Mucosa of gallbladder (tissue), 1 donor: ENCODE data around the gene EPS15. TPM values are rescaled to one million over a fixed set of nuclear protein-coding genes. Genes with fewer than 3 reads are reported as not detected.
"Not testable (repeated sequence)": the region's sequence is repeated elsewhere in the genome, so short reads cannot be mapped to it uniquely, and the experiment has no call there.

Source experiments
- DNase-seq: peaks from one replicate; pipeline ENCODE4 v3.0.0-alpha.2; 2020; ENCODE audit warnings: low spot score
- total RNA-seq: library from RNA; stranded (reverse); gene quantifications from one replicate; pipeline ENCODE4 v1.2.1, GENCODE V29; 2021
- donor health status: DM: no; HTN: no; CAD: no.

Gene EPS15
- total RNA-seq, 1 donor from 2014 or later: 67.0 TPM

DNA sequence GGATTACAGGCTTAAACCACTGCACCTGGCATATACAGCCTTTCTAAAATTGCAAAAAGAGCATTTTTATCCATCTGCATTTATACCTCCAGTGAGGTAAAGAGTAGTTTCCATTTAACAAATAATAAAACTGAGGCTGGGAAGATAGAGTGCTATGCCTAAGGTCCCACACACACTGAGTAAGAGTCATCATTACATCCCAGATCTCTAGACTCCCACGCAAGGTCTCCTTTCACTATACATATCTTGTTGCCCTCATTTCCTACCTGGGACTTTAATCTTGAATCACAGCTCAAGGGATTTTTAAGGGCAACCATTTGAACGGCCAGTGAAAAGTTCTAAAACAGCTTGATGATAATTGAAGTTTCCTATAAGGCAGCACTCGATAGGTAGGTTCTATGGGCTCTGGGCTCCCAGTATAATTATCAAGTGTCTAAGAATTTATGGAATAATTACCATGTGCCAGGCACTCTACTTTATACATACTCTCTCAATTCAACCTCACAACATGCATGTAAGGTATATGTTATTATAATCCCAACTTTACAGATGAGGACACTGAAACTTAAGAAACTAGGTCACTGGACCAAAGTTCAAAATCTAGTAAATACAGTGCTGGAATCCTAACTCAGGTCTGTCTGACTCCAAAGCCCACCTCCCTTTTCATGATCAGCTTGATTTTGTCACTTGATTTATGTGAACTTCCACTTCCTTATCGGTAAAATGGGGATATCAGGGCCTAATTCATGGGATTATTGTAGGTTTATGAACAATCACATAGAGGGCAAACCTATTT is 23.3 kb upstream of the EPS15 start:
- no peak for DNase-seq

- DNase-seq: no peak
Measured at GRCh38 chr1:51541313-51542050, 22.4 kb upstream of the EPS15 start.

DNA sequence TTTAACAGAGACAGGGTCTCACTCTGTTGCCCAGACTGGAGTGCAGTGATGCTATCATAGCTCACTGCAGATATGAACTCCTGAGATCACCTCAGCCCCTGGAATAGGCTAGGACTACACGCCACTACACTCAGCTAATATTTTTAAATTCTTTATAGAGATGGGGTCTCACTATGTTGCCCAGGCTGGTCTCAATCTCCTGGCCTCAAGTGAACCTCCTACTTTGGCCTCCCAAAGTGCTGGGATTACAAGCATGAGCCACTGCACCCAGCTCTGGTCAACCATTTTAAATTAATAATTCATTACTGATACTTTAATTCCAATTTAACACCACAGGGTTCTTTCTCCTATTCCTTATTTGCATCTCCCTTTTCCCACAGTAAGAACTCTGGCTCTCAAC is 18.5 kb upstream of the EPS15 start:
- DNase-seq: no peak

DNA sequence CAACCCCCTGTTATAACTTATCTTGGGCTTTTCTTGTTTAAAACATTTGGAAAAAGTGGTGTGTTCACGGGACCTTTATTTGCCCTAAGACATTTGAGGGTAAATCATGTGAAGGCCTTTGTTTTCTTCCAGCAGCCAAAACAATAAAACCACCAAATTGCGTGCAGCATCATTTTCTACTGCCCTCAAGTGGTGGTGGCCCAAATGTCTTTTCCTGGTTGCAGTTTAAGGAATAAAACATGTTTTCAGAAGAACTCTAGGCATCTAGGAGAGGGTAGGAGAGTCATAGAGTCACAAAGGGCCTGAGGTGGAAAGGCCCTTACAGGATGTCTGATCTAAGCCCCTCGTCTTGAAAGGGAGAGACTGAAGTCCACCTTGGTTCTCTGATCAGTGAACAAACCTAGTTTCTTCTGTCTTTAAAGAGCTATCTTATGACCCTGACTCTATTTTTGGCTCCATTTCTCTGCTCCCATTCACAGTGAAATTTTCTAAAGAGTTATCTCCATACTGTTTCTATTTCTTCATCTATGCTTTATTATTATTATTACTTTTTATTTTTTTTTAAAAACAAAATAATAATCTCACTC is 16.0 kb upstream of the EPS15 start:
- peak; percentile 62 for DNase-seq

DNA sequence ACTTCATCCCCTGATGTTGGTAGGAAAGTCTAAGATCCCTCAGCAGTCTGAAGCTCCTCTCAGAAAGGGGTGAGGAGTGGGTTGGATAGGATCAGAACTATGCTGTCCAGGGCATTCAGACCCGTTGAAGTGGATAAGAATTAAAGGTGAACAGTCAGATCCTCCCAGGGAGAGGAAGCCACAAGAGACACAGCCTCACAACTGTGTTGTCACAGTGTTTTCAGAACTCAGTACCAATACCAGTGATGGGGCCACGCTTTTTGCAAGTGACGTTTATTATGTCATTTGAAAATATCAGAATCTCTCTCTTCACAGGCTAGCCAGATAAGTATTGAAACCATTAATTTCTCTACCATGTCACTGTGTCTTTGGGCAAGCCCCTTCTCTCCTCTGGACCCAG is 15.4 kb upstream of the EPS15 start:
- DNase-seq: no peak

- DNase-seq: no peak
Measured at GRCh38 chr1:51532853-51533252, 13.8 kb upstream of the EPS15 start.

DNA sequence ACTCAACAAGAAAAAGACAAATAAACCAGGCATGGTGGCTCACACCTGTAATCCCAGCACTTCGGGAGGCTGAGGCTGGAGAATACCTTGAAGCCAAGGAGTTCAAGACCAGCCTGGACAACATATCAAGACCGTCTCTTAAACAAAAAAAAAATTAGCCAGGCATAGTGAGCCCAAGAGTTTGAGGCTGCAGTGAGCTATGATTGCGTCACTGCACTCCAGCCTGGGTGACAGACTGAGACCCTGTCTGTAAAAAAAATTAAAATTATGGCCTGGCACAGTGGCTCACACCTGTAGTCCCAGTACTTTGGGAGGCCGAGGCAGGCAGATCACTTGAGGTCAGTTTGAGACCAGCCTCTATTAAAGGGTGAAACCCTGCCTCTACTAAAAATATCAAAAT is 11.4 kb upstream of the EPS15 start:
- DNase-seq: not testable (repeated sequence)

DNA sequence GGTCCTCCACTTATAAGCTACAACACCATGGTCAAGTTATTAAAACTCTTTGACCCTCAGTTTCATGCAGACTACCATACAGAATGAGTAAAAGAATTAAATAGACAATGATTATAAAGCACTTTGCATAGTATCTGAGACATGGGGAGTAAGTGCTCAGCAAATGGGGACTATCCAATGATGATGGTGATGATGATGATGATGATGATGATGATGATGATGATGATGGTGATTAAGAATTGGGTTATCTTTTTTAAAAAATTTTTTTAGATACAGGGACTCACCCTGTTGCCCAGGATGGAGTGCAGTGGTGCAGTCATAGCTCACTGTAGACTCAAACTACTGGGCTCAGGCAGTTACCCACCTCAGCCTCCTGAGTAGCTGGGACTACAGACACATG is 8.1 kb upstream of the EPS15 start:
- DNase-seq: no peak

DNA sequence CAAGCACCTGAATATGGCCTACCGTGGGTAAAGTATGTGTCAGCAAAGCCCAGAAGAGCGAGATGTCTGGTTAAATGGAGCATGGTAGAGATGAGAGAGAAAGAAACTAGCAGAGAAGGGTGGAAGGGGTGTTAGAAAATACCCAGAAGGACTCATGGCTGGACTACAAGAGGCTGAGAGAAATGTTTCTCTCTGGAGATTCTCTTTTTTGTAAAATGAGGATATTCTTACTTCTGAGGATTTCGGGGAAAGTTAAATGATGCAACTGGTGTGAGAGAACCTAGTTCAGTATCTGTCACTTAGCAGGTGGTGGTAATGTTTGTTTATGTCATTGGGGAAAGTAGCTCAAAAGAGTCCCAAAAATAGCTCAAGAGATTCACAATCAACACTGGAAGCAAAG is 7.2 kb upstream of the EPS15 start:
- no peak for DNase-seq

GRCh38 chr1:51525295-51525694 is 6.2 kb upstream of the EPS15 start:
- no peak for DNase-seq

DNA sequence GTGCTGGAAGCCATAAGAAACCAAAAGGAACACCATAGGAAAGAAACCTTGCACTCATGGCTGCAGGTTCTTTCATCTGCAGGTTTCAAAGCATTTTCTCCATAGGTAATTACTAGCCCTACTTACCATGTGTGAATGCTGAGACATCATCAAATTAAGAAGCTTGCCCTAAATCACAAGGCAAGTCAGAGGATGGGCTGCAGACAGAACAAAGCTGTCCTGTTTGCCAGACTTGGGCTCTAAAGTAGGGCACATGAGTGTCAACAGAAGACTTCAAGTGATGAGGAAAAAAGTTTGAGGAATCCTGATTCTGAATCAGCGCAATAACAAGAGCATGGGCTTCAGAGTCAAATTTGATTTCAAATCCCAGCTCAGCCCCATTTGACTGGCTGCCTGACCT is 5.8 kb upstream of the EPS15 start:
- no peak for DNase-seq

DNA sequence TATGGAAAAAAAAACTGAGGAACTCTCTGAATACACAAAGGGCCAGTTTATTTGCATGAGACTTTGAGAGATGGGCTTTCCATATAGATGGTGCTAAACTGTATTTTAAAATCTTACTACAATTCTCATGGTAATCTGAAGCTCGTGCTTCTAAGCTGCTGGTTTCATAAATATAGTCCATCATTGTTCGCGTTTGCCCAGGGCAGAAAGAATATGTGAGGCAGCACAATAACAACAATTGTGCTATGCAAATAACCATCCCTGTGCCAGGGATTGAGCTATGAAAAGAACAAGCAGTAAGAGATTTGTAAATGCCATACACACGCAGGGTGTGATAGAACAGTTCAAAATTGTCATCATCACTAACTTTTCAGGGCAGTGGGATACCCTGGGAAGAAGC is 4.9 kb upstream of the EPS15 start:
- no peak for DNase-seq

DNA sequence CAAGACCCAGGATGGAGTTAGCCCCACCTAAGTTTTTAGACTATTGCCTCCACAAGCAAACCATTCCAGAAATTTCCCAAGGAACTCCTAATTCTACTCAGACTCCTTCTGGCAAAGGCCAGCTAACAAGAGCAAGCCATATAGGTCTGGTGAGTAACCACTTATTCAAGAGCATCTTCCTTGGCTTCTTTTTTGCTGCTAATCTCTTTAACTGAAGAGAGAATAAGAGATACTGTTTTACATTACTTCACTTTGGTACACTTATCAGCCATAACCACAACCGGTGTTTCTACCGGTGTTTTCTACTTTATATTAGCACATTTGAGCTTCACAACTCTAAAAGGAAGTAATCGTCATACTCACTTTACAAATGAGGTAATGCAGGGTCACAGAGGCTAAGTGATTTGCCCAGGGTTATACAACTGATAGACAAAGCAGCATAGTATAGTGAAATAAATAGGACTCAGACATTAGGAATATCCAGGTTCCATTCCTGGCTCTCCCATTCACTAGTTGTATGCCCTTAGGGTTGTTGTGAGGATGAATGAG is 1.7 kb upstream of the EPS15 start:
- no peak for DNase-seq

DNA sequence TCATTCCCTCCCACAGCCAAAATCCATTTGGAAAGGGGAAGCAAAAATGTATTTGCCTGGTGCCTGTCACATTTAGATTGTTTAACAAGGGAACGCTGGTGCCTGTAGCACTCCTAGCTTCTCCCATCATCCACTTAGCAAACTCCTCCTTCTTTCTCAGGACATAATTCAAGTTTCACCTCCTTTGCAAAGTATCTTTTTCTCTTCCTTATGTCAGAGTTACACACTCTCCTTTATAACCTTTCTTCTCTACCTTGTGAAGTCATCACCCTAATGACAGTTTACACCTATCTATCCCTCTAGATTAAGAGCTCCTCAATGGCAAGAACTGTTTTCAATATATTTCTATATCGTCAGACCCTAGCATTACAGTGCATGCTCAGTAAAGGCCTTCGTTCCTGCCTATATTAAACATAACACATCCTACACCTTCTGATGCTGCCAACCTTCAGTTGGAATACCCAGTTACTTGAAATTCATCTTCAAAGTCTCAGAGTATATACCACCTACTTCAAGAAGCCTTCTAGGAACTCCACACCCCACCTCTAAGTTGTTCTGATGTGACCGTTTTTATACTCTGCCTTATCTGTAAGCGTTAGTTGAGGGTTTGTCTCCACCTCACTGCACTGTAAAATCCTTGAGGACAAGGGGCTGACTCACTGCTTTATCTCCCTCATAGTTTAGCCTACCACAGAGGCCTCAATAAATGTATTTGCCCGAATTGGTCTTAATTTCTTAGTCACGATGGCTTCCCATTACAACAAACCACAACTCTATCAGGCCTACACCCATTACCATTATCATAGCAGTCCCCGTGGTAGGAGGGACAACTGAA is 1.0 kb upstream of the EPS15 start:
- no peak for DNase-seq

DNA sequence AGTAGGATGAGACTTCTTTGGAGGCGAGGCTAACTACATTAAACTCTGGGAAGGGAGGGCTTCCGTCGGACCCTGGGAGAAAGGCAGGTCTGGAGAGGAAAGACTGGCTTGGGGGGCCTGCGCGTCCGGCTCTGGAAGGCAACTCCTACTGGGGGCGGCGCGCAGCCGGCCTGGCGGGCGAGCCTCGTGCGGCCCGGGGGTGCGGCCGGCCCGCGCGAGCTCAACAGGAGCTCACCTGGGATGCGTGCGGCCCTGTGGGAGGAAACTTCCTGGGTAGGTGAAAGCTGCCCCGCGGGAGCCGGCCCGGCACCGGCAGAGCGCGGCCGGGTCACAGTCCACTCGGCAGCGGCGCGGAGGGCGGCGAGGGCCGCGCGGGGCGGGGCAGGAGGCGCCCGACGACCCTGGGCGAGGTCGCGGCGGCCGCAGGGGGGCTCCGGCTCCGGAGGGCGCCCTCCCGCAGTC is 449 bp downstream of the EPS15 start:
- DNase-seq: peak; percentile 53

DNA sequence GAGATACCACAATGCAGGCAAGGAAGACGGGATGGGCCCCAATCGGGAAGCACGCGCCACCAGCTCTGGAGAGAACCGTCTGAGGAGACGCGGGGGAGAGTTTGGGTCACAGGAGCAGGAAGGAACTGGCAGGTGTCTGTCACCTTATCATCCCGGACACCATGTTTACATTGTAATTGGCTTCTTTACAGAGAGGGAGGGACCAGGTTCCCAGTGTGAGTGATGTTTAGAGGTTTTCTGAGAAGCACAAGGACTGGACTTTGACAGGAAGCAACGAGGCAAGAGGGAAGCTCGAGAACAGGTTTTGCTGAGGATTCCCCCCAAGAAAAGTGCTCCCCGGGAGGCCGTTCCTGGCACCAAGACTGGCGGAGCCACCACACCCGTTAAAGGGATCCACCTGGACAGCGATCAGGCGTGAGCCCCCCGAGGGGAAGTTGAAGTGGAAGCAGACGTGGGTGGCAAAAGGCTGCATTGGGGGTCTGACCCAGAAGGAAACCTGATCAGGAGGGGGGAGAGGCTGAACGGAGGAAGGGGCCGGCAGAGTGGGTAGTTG is 957 bp downstream of the EPS15 start:
- DNase-seq: peak; percentile 65

DNA sequence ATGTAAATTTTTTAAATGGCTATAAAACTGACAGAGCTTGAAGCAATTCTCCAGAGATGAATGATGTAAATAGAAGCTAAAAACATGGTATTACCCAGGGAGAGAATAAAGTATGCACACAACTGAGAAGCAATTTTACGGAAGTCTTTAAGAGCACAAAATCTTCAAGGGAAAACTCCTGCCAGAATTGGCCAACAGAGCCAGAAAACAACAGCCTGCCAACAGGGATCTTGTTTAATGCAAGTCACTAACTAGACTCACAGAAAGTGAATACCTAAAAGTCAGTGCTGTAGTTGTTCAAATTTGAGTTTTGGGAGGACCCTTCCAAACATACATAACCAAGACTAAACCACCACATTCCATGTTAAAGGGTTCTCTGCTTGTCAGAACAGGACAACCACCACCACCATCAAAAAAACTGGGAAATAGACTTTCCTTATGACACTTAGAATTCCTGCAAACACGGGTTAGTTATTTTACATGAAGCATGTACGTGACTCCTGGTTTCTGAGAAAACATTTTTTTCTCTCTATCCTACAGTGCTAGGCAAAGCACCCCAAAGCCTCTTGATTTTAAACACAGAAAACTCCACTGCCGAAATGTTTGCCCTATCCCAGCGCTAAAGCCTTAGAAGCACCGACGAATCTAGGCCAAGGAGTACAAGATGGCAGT is 1.6 kb downstream of the EPS15 start:
- DNase-seq: no peak

DNA sequence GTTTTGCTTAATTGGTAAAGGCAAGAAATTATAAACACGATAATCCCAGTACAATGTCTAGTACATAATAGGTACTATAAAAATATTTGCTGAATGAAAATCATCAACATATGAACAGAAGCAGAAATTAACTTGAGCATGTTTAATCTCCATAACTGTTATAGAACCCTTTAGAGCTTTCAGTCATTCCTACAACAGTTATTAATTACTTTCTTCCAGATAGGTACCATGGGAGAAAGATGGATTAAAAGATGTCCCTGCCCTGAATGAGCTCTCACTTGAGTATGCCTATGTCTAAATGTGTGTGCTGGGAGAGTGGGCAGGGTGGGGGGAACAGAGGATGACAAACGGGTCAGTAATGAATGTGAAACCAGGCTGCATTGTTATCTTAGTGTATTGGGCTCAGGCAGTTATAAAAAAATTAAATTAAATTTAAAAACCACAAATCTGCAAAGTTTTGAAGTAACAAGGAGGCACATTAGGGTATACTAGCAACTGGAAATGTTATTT is 2.4 kb downstream of the EPS15 start:
- no peak for DNase-seq

DNA sequence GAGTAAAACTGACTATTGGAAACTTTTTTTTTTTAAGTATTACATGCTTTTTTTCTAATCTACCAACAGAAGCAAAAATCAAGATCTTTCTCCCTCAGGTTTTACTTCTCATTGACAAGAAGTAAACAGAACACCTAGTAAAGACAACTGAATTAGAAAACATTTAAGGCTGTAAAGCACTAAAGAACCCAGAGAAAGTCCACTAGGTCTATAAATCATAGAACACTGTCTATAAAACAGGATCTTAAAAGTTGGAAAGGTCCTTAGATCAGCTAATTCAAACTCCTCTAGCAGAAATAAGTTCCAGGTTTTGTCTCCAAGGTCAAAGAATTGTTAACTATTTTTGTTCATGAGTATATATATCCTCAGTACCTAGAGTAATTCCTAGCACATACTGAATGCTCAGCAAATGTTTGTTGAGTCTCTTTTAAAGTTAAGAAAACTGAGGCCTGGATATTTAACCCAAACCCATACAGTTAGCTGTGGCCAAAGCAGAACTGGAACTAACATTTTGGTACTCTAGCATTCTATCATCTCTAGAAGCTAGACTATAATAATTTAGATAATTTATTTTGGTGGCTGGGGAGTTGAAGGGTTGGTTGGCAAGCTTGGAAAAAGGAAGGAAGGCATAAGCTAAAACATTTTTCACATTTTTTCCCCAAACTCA is 3.0 kb downstream of the EPS15 start:
- no peak for DNase-seq
